HepG2 (cell line): ENCODE results near the gene CNNM1. TPM values are rescaled to one million over a fixed set of nuclear protein-coding genes. Genes with fewer than 3 reads are reported as not detected.

Experiments used
- AHDC1 ChIP-seq: sonication (generic); formaldehyde crosslinking; IDR thresholded peaks from 2 replicates; pipeline ENCODE4 v1.5.1; 2020; ENCODE audit warnings: mild to moderate bottlenecking, missing genetic modification reagents, borderline replicate concordance
- FOXP1 ChIP-seq, 2 experiments: fragments of 450-650 bp in 1 of 2; IDR thresholded peaks; 2 replicates each; pipeline ENCODE4 v1.6.1; 2017 to 2018; ENCODE audit warnings: antibody characterized with exemption in 1 of 2
- GMEB1 ChIP-seq: sonication (generic); formaldehyde crosslinking; IDR thresholded peaks from 2 replicates; pipeline ENCODE4 v1.5.1; 2020; ENCODE audit warnings: missing genetic modification reagents, mild to moderate bottlenecking, borderline replicate concordance
- HES4 ChIP-seq: sonication (generic); formaldehyde crosslinking; IDR thresholded peaks from 2 replicates; pipeline ENCODE4 v1.9.0; 2021; ENCODE audit warnings: mild to moderate bottlenecking, missing genetic modification reagents, borderline replicate concordance
- HNRNPH1 ChIP-seq: fragments of 200-400 bp; formaldehyde crosslinking; optimal IDR thresholded peaks from 2 replicates; pipeline ENCODE3; 2017; ENCODE audit warnings: mild to moderate bottlenecking, low read depth, low read length
- MAX ChIP-seq: IDR thresholded peaks from 2 replicates; pipeline ENCODE4 v1.6.1; 2012; ENCODE audit warnings: inconsistent platforms
- MIER3 ChIP-seq: IDR thresholded peaks from 2 replicates; pipeline ENCODE4 v1.6.1; 2016; ENCODE audit warnings: missing compliant biosample characterization, borderline replicate concordance
- RERE ChIP-seq: IDR thresholded peaks from 2 replicates; pipeline ENCODE4 v1.6.1; 2016; ENCODE audit warnings: low read depth, missing genetic modification reagents, missing compliant biosample characterization
- XRCC5 ChIP-seq: fragments of 200-400 bp; formaldehyde crosslinking; optimal IDR thresholded peaks from 2 replicates; pipeline ENCODE3; 2017; ENCODE audit warnings: mild to moderate bottlenecking, low read length
- ZNF432 ChIP-seq: sonication (generic); formaldehyde crosslinking; IDR thresholded peaks from 2 replicates; pipeline ENCODE4 v1.5.0; 2020; ENCODE audit warnings: missing genetic modification reagents, mild to moderate bottlenecking, borderline replicate concordance
- ZNF761 ChIP-seq: sonication (generic); formaldehyde crosslinking; conservative IDR thresholded peaks from 2 replicates; pipeline ENCODE4 v1.4.0; 2020; ENCODE audit warnings: mild to moderate bottlenecking, missing genetic modification reagents
- ZNF775 ChIP-seq: sonication (generic); formaldehyde crosslinking; IDR thresholded peaks from 2 replicates; pipeline ENCODE4 v1.4.0; 2020; ENCODE audit warnings: missing genetic modification reagents, mild to moderate bottlenecking, moderate library complexity, borderline replicate concordance
- polyA plus RNA-seq, 8 experiments: library from polyadenylated mRNA; depleted of rRNA in 3 of 8; stranded (reverse) in 7 of 8; unstranded in 1 of 8; fragments of >200 nt; fragmentation: Illumina TruSeq in 4 of 8; extraction: Trizol in 4 of 8; gene quantifications; 2 replicates each; pipeline versions ENCODE4 v1.2.1 to v1.2.3, GENCODE V29; 2011 to 2016; ENCODE audit warnings: low read depth in 4 of 8, missing spikeins in 1 of 8, mixed read lengths in 1 of 8; ENCODE audit not compliant: insufficient read depth in 1 of 8
- total RNA-seq, 5 experiments: library from RNA; depleted of rRNA; stranded (reverse); fragments of >200 nt; fragmentation: Illumina TruSeq; extraction: Trizol; gene quantifications; 2 replicates each; pipeline ENCODE4 v1.2.3, GENCODE V29; 2016; ENCODE audit warnings: low read depth in 1 of 5

CNNM1 gene
- total and polyA plus RNA-seq, 2 of the 13 experiments (the other 11 are each of a cell fraction or from before 2014, with no cell fraction given), result 4.3 to 9.6 TPM

DNA sequence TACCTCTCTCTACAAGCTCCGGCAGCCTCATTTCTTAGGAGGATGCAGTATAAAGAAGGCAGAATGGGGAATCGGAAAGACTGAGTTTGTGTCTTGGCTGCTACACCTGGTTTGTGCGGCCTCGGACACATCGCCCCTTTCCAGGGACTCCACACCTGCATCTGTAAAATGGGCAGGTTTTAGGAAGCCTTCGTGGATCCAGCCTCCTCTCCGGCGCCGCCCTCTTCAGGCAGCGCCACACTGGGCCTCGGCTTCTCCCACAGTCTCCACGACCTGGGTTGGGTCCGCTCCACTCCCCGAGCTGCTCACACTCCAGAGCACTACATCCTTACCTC, 100.9 kb downstream of the CNNM1 start (continued):
- TF ChIP-seq MAX (peak; percentile 13; the same call in 1 of the 2 replicates), HES4 (peak; percentile 57; the same call in 1 of the 2 replicates), GMEB1 (CRISPR knock-in tag) (no peak), HNRNPH1 (no peak), FOXP1 (IDR thresholded peaks at IDR 0.05) (no peak), FOXP1 (CRISPR knock-in tag; IDR thresholded peaks at IDR 0.05) (no peak), RERE (CRISPR knock-in tag) (no peak), AHDC1 (0 out of 2 replicates have a peak, but pooled peaks have one; percentile 16), ZNF432 (CRISPR knock-in tag) (no peak), ZNF761 (CRISPR knock-in tag) (no peak), MIER3 (CRISPR knock-in tag) (0 out of 2 replicates have a peak, but pooled peaks have one; percentile 5), XRCC5 (no peak), ZNF775 (peak; percentile 47; the same call in 1 of the 2 replicates)
